Endodermal cell (in vitro differentiated cells): Measurements from ENCODE around the gene AKT1. TPM values are rescaled to one million over a fixed set of nuclear protein-coding genes. Genes with fewer than 3 reads are reported as not detected.

ENCODE experiments used
- DNase-seq: peaks from one replicate; pipeline ENCODE4 v3.0.0-alpha.2; 2017
- H3K27ac ChIP-seq: 2 replicates; pipeline ENCODE4 v1.5.1; 2013; ENCODE audit warnings: mild to moderate bottlenecking, low read depth, low read length, moderate library complexity
- H3K27me3 ChIP-seq: 2 replicates; pipeline ENCODE4 v1.6.1; 2013; ENCODE audit warnings: mild to moderate bottlenecking, low read length, moderate library complexity; ENCODE audit not compliant: insufficient read depth, control insufficient read depth, poor library complexity, severe bottlenecking
- H3K36me3 ChIP-seq: 2 replicates; pipeline ENCODE4 v1.7.0; 2013; ENCODE audit warnings: mild to moderate bottlenecking, low read length, moderate library complexity; ENCODE audit not compliant: control insufficient read depth, insufficient read depth
- H3K4me1 ChIP-seq: one replicate; pipeline ENCODE4 v1.7.0; 2013; ENCODE audit warnings: low read length; ENCODE audit not compliant: control insufficient read depth, insufficient read depth
- H3K4me3 ChIP-seq: 2 replicates; pipeline ENCODE4 v1.5.1; 2013; ENCODE audit warnings: mild to moderate bottlenecking, low read length, moderate library complexity
- H3K9ac ChIP-seq: 2 replicates; pipeline ENCODE4 v1.6.1; 2013; ENCODE audit warnings: mild to moderate bottlenecking, low read length, moderate library complexity; ENCODE audit not compliant: poor library complexity, severe bottlenecking; ENCODE audit errors: extremely low read depth
- H3K9me3 ChIP-seq: 2 replicates; pipeline ENCODE4 v1.6.1; 2013; ENCODE audit warnings: mild to moderate bottlenecking, low read length, moderate library complexity; ENCODE audit not compliant: control insufficient read depth
- H3K27ac Mint-ChIP-seq: 2 replicates; pipeline ENCODE4 v1.8.0; 2020; ENCODE audit warnings: mixed read lengths
- H3K27me3 Mint-ChIP-seq: 2 replicates; pipeline ENCODE4 v1.8.0; 2021; ENCODE audit warnings: mild to moderate bottlenecking, mixed read lengths; ENCODE audit not compliant: insufficient read depth
- H3K36me3 Mint-ChIP-seq: 2 replicates; pipeline ENCODE4 v1.8.0; 2020; ENCODE audit warnings: low read depth, mixed read lengths
- H3K4me1 Mint-ChIP-seq: 2 replicates; pipeline ENCODE4 v1.8.0; 2020; ENCODE audit warnings: mixed read lengths
- H3K4me3 Mint-ChIP-seq: 2 replicates; pipeline ENCODE4 v1.8.0; 2020; ENCODE audit warnings: mild to moderate bottlenecking, moderate library complexity, mixed read lengths
- H3K9me3 Mint-ChIP-seq: 2 replicates; pipeline ENCODE4 v1.8.0; 2020; ENCODE audit warnings: mild to moderate bottlenecking, mixed read lengths
- CTCF ChIP-seq: fragments of 200-600 bp; sonication (generic); conservative IDR thresholded peaks from 2 replicates; pipeline ENCODE4 v1.5.0; 2021; ENCODE audit warnings: antibody characterized with exemption, mild to moderate bottlenecking
- WGBS, 2 experiments: methylation state at CpG; one replicate each; pipeline versions ENCODE4 v1.1.5 to v1.1.7; 2013; ENCODE audit warnings: missing lambda C conversion rate in 2 of 2, mixed read lengths in 1 of 2; ENCODE audit not compliant: insufficient coverage in 1 of 2, insufficient read length in 1 of 2; 5-methylcytosine and 5-hydroxymethylcytosine counted together
- total RNA-seq, 2 donors: library from RNA; stranded (reverse); fragmentation: NEBNext Ultra II Directional in 1 of 2; extraction: Animal tissue kit (Norgen Biotek cat#: 25700) in 1 of 2; gene quantifications; 2 replicates in 1 of 2; 3 replicates in 1 of 2; pipeline ENCODE4 v1.2.1, GENCODE V29; 2021

Gene AKT1
- total RNA-seq, 2 donors from 2014 or later = 133 to 152 TPM

- Mint-ChIP-seq H3K27ac (no peak overlapping the region), H3K9me3 (no peaks in the 10 kb centered on the region), H3K4me3 (no peak overlapping the region), H3K36me3 (no peaks in the 10 kb centered on the region), H3K4me1 (no peaks in the 10 kb centered on the region), H3K27me3 (peaks cover 7% of the 10 kb centered on the region)
- no peaks in the 10 kb centered on the region for H3K27me3 ChIP-seq
- no peak for DNase-seq
- H3K4me1 ChIP-seq = no peaks in the 10 kb centered on the region
- no peaks in the 10 kb centered on the region for H3K36me3 ChIP-seq
- no peak overlapping the region for H3K4me3 ChIP-seq
- H3K9me3 ChIP-seq = no peaks in the 10 kb centered on the region
- H3K9ac ChIP-seq = no peak overlapping the region
- TF ChIP-seq CTCF = no peak
- H3K27ac ChIP-seq = no peak overlapping the region
- WGBS, 2 experiments = 88 to 93% methylated on average over 6 to 23 of the region's 23 CpGs
These were observed 62.4 kb downstream of the AKT1 start for GRCh38 chr14:104732931-104733681.

GRCh38 chr14:104732355-104732804, 63.2 kb downstream of the AKT1 start:
- Histone ChIP-seq H3K27ac (no peak overlapping the region), H3K9ac (no peak overlapping the region), H3K4me1 (no peaks in the 10 kb centered on the region), H3K27me3 (no peaks in the 10 kb centered on the region), H3K4me3 (no peak overlapping the region), H3K36me3 (no peaks in the 10 kb centered on the region), H3K9me3 (no peaks in the 10 kb centered on the region)
- Mint-ChIP-seq H3K27ac (no peak overlapping the region), H3K4me1 (no peaks in the 10 kb centered on the region), H3K4me3 (no peak overlapping the region), H3K9me3 (no peaks in the 10 kb centered on the region), H3K36me3 (no peaks in the 10 kb centered on the region), H3K27me3 (peaks cover 10% of the 10 kb centered on the region)
- no peak for TF ChIP-seq CTCF
- no peak for DNase-seq
- 83 to 91% methylated on average over 13 to 14 of the region's 14 CpGs for WGBS, 2 experiments

- no peaks in the 10 kb centered on the region for H3K9me3 Mint-ChIP-seq
- Histone ChIP-seq H3K27me3 (no peaks in the 10 kb centered on the region), H3K4me1 (no peaks in the 10 kb centered on the region), H3K36me3 (no peaks in the 10 kb centered on the region), H3K27ac (no peak overlapping the region), H3K9ac (no peak overlapping the region), H3K4me3 (no peak overlapping the region), H3K9me3 (no peaks in the 10 kb centered on the region)
- peak; percentile 84 for TF ChIP-seq CTCF
- H3K4me1 Mint-ChIP-seq = no peaks in the 10 kb centered on the region
- no peak overlapping the region for H3K27ac Mint-ChIP-seq
- H3K4me3 Mint-ChIP-seq = no peak overlapping the region
- H3K27me3 Mint-ChIP-seq = peaks cover 14% of the 10 kb centered on the region
- H3K36me3 Mint-ChIP-seq = no peaks in the 10 kb centered on the region
- peak; percentile 87 for DNase-seq
- 89 to 90% methylated on average over 11 to 18 of the region's 18 CpGs for WGBS, 2 experiments
These were observed 63.9 kb downstream of the AKT1 start for GRCh38 chr14:104731320-104732294.
